ENCODE results near the gene RABL2B.

Gene RABL2B

GRCh38 chr22:50730013-50730891 lies 53.2 kb downstream of the RABL2B start:
- Mint-ChIP-seq H3K4me1 (peaks cover 4% of the 10 kb centered on the region), H3K9me3 (no peaks in the 10 kb centered on the region), H3K4me3 (no peak overlapping the region), H3K27ac (no peak overlapping the region), H3K36me3 (no peaks in the 10 kb centered on the region), H3K27me3 (no peaks in the 10 kb centered on the region)

DNA sequence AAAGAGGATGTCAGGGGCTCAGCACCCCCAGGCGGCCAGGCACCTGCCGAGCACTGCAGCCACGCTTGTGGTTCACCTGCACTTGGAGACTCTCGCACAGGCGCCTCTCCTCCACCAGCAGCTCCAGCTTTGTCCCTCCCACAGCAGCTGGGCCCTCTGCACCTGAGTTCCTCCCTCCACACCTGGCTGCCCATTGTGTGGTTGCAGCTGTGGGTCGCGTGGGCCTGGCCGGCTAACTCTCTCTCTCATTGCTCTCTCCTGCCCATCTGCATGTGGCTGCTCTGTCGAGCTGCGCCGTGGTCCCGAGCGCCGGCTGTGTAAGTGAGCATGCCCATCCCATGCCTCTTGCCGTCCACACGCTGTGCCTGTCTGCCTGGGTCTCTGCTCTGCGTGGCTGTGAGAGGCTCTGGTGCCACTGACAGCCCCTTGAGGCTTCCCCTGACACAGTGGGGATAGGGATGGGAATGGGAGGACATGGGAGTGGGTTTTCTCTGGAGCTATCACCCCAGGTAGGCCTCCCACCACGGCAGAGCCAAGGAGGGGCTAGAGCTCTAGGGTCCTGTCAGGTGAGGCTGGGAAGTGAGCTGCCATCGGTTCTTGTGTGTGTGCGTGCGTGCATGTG lies 53.9 kb downstream of the RABL2B start:
- Mint-ChIP-seq H3K27me3 (no peaks in the 10 kb centered on the region), H3K27ac (no peak overlapping the region), H3K9me3 (no peaks in the 10 kb centered on the region), H3K36me3 (no peaks in the 10 kb centered on the region), H3K4me3 (no peak overlapping the region), H3K4me1 (peaks cover 4% of the 10 kb centered on the region)

GRCh38 chr22:50728523-50728931 lies 54.9 kb downstream of the RABL2B start:
- H3K36me3 Mint-ChIP-seq = no peaks in the 10 kb centered on the region
- no peak overlapping the region for H3K27ac Mint-ChIP-seq
- no peak overlapping the region for H3K4me3 Mint-ChIP-seq
- no peaks in the 10 kb centered on the region for H3K9me3 Mint-ChIP-seq
- H3K4me1 Mint-ChIP-seq = peaks cover 4% of the 10 kb centered on the region
- H3K27me3 Mint-ChIP-seq = no peaks in the 10 kb centered on the region

DNA sequence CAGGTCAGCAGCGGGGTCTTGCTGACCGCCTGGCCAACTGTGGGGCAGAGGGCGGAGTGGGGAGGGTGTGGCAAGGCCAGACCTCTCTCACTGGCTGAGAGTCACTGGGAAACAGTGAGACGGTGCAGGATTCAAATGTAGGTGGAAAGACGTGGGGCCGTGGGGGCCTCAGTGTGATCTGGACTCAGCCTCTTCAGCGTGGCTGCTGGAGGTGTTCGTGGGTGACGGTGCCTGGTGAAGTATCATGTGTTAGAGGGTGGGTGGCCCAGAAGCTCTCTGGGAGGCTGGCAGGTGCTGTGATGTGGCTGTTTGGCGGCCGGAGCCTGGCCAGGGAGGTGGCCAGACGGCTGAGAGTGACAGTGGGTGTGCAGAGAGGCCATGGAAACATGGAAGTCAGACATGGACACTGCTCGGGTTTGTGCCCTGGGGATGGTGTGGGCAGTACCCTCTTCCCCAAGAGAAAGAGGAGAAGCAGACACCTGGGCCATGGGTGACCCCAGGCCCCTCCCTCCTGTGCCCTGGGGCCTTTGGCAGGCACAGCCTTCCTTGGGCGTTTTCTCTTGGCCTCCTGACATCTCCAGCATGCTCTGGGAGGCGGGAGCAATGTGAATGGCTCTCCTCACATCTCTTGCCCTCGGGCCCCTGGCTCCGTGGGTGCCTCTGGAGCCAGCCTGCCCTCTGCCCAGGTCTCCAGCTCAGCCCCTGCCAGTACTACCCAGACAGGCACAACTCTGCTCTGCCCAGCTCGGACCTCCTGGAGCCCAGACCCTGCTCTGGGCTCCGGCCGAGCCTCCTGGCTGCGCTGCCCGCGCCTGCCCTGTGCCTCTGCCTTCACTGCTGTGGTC lies 55.5 kb downstream of the RABL2B start:
- H3K27me3 Mint-ChIP-seq = no peaks in the 10 kb centered on the region
- no peak overlapping the region for H3K27ac Mint-ChIP-seq
- H3K36me3 Mint-ChIP-seq = no peaks in the 10 kb centered on the region
- H3K9me3 Mint-ChIP-seq = no peaks in the 10 kb centered on the region
- no peak overlapping the region for H3K4me3 Mint-ChIP-seq
- peaks cover 4% of the 10 kb centered on the region for H3K4me1 Mint-ChIP-seq

DNA sequence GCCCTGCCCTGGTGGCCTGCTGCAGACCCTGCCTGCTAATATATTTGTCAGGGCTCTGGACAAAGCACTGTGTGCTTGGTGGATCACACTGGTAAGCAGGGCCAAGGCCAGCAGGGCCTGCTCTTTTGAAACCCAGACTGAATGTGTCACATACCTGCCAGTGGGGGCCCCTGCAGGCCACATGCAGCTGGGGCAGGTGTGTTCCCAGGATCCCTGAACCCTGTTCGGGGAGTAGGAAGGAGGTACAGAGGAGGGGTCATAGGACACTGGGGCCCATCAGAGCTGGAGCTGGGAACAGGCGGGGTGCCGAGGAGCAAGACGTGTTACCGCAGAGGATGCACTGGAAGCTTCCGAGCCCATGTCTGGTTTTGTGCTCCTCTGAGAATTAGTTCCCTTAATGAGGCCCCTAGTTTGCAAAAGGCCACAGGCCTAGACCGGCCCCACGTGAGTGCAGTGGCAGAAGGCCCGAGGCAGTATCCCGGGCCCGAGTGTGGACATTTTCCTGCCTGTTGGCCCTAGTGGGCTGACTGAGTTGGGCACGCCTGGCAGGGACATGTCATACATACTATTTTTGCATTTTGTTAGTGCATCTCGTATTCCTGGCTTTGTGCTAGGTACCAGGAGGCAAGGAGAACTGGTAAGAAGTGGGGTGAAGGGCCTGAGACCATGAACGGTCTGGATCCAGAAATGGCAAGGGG lies 56.6 kb downstream of the RABL2B start:
- H3K27ac Mint-ChIP-seq = no peak overlapping the region

GRCh38 chr22:50725597-50725996 lies 57.8 kb downstream of the RABL2B start:
- H3K27ac Mint-ChIP-seq = no peak overlapping the region
- no peaks in the 10 kb centered on the region for H3K4me1 Mint-ChIP-seq
- no peaks in the 10 kb centered on the region for H3K9me3 Mint-ChIP-seq
- H3K4me3 Mint-ChIP-seq = no peak overlapping the region
- no peaks in the 10 kb centered on the region for H3K27me3 Mint-ChIP-seq
- no peaks in the 10 kb centered on the region for H3K36me3 Mint-ChIP-seq

More for the DNA sequence above, 56.6 kb downstream of the RABL2B start:
- Mint-ChIP-seq H3K9me3 (no peaks in the 10 kb centered on the region), H3K27me3 (no peaks in the 10 kb centered on the region), H3K4me1 (no peaks in the 10 kb centered on the region), H3K36me3 (no peaks in the 10 kb centered on the region), H3K4me3 (no peak overlapping the region)

DNA sequence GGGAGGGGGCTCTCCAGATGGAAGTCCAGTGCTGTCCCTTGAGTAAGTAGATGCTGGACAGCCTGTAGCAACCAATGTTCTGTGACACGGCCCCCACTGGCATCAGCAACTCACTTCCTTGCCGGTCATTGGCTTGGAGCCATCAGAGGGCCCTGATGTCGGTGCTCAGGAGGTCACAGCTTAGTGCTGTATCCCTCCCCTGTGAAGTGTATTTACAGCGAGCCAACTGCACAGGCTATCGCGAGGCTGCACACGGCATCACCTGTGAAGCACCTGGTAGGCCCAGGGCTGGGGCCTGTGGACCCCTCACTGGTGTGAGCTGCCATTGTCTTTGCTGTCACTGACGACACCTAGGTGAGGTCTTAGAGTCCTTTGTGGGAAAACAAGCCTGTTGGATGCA lies 58.8 kb downstream of the RABL2B start:
- no peak overlapping the region for H3K27ac Mint-ChIP-seq
- no peaks in the 10 kb centered on the region for H3K9me3 Mint-ChIP-seq
- no peaks in the 10 kb centered on the region for H3K4me1 Mint-ChIP-seq
- no peaks in the 10 kb centered on the region for H3K36me3 Mint-ChIP-seq
- H3K4me3 Mint-ChIP-seq = no peak overlapping the region
- no peaks in the 10 kb centered on the region for H3K27me3 Mint-ChIP-seq

DNA sequence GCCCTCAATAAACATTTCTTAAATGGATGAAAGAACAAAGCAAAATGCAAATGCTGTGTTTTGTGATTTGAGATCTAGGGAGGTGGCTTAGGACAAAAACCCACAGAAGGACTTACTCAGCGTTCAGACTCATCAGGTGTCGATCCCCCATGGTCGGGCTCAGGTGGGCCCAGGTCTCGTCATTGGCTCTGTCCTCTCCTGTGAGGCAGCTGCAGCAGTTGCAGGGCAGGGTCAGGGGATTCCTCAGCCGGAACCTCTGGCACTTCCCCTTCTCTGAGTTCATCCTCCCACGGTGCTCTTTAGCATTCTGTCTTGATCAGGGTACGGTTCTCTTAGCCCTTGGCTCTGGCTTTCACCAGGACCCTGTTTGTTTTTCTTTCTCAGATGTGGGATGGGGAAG lies 59.4 kb downstream of the RABL2B start:
- H3K4me3 Mint-ChIP-seq = no peak overlapping the region
- no peaks in the 10 kb centered on the region for H3K27me3 Mint-ChIP-seq
- no peaks in the 10 kb centered on the region for H3K36me3 Mint-ChIP-seq
- no peaks in the 10 kb centered on the region for H3K4me1 Mint-ChIP-seq
- H3K27ac Mint-ChIP-seq = no peak overlapping the region
- no peaks in the 10 kb centered on the region for H3K9me3 Mint-ChIP-seq

DNA sequence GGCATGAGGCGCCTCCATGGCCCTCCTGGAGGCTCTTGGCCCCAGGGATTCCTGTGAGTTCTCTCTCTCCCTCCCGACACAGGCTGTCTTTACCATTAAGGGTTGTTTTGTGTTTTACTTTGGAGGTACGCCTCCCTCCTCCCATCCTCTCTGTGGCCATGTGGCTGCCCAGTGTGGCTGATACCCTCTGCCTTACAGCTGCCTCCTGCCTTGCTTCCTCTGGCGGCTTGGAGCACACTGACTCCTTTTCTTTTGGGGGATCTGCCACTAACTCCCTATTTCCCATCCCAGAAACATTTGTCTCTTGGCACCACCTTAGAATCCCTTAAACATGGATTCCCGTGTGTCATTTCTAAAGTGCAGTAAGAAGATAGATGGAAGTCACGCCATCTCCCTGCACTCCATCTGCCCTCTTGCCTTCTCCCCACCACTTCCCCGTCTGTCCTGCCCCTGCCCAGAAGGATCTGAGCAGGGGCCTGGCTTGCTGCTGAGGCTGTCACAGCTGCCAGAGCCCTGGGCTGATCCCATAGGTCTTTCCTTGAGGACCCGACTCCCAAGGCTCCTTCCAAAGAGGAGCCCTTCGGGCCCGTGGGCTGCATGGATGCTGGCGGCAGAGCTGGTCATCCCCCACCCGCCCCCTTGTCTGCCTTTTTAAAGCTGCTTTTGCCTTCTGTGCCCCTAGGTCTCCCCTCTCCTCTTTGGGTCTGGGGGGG lies 60.6 kb downstream of the RABL2B start:
- H3K4me1 Mint-ChIP-seq = no peaks in the 10 kb centered on the region
- no peaks in the 10 kb centered on the region for H3K9me3 Mint-ChIP-seq
- H3K4me3 Mint-ChIP-seq = no peak overlapping the region
- no peak overlapping the region for H3K27ac Mint-ChIP-seq
- no peaks in the 10 kb centered on the region for H3K27me3 Mint-ChIP-seq
- H3K36me3 Mint-ChIP-seq = no peaks in the 10 kb centered on the region

DNA sequence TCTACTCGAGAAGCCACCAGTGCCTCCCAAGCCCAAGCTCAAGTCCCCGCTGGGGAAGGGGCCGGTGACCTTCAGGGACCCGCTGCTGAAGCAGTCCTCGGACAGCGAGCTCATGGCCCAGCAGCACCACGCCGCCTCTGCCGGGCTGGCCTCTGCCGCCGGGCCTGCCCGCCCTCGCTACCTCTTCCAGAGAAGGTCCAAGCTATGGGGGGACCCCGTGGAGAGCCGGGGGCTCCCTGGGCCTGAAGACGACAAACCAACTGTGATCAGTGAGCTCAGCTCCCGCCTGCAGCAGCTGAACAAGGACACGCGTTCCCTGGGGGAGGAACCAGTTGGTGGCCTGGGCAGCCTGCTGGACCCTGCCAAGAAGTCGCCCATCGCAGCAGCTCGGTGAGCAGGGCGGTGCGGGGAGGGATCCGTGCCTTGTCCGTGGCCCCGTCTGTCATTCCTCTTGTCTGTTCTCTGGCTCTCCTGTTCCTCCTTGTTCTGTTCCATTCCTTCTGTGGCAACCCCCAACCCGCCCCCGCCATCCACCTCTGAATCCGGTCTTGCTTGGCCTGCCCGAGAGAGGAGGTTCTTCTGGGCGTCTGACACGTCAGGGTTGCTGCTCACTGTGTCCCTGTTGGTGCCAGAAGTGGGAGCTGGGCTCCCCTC lies 61.3 kb downstream of the RABL2B start:
- Mint-ChIP-seq H3K27me3 (no peaks in the 10 kb centered on the region), H3K4me1 (no peaks in the 10 kb centered on the region), H3K4me3 (no peak overlapping the region), H3K9me3 (no peaks in the 10 kb centered on the region), H3K27ac (no peak overlapping the region), H3K36me3 (no peaks in the 10 kb centered on the region)

- Mint-ChIP-seq H3K4me1 (no peaks in the 10 kb centered on the region), H3K36me3 (no peaks in the 10 kb centered on the region), H3K4me3 (no peak overlapping the region), H3K9me3 (no peaks in the 10 kb centered on the region), H3K27me3 (no peaks in the 10 kb centered on the region), H3K27ac (no peak overlapping the region)
Measured at GRCh38 chr22:50721257-50721844, 62.1 kb downstream of the RABL2B start.

- Mint-ChIP-seq H3K36me3 (no peaks in the 10 kb centered on the region), H3K4me1 (no peaks in the 10 kb centered on the region), H3K27me3 (no peaks in the 10 kb centered on the region), H3K27ac (no peak overlapping the region), H3K4me3 (no peak overlapping the region), H3K9me3 (no peaks in the 10 kb centered on the region)
Measured at GRCh38 chr22:50720301-50721256, 62.9 kb downstream of the RABL2B start.

GRCh38 chr22:50719814-50720300 lies 63.6 kb downstream of the RABL2B start:
- H3K27me3 Mint-ChIP-seq = no peaks in the 10 kb centered on the region
- no peak overlapping the region for H3K27ac Mint-ChIP-seq
- H3K9me3 Mint-ChIP-seq = no peaks in the 10 kb centered on the region
- no peaks in the 10 kb centered on the region for H3K36me3 Mint-ChIP-seq
- H3K4me3 Mint-ChIP-seq = no peak overlapping the region
- H3K4me1 Mint-ChIP-seq = no peaks in the 10 kb centered on the region
